SH-SY5Y (cell line): ENCODE data around the gene APOL2.

Experiments
- GATA2 ChIP-seq: IDR thresholded peaks from 2 replicates; pipeline ENCODE4 v1.6.1; 2011; ENCODE audit warnings: mild to moderate bottlenecking, low read depth, low read length
- GATA3 ChIP-seq: IDR thresholded peaks from 2 replicates; pipeline ENCODE4 v1.6.1; 2011; ENCODE audit warnings: low read depth, mild to moderate bottlenecking, low read length, moderate library complexity

DNA sequence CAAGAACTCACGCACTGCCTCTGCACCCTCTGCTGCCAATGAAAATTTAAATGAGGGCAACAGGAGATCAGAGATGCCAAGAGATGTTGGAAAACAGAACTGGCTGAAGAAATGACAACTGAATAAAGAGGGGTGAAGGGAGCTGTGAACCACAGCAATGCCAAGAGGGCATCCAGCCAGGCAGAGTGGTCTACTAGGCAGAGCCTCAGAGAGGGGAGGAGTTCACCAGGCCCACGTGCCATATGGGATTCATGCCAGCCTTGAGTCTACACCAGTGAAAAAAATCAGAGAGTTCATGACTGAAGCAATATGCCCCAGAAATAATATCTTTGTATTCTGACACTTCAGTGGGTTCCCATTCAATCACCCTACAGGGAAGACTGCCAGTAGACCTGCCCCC, 4.4 kb downstream of the APOL2 start:
- TF ChIP-seq GATA2 (no peak), GATA3 (no peak)
